SH-SY5Y (cell line): ENCODE measurements around the gene DDX25.

Source experiments
- GATA2 ChIP-seq: IDR thresholded peaks from 2 replicates; pipeline ENCODE4 v1.6.1; 2011; ENCODE audit warnings: mild to moderate bottlenecking, low read depth, low read length
- GATA3 ChIP-seq: IDR thresholded peaks from 2 replicates; pipeline ENCODE4 v1.6.1; 2011; ENCODE audit warnings: low read depth, mild to moderate bottlenecking, low read length, moderate library complexity

DNA sequence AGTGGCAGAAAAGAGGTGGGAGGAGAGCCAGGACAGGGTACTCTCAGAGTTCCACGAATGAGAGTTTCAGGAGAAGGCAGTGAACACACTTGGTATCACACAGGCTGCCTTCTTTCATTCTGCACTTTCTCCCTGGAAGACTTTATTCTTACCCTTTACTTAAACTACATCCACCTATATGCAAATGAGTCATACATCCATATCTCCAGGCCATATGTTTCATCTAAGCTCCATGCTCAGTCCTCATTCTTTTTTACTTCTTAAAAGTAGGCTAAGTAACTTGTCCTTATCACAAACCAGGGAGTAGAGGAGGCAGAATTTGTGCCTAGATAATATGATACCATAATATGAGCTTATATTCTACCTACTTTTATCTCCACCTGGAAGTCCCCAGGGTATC lies 23.0 kb upstream of the DDX25 start:
- no peak for TF ChIP-seq GATA2
- no peak for TF ChIP-seq GATA3
